NCI-H1092 treated with DMSO at 0.1 percent for 48 hours (cell line): ENCODE measurements around the gene ATP11B.

Experiments
- DNase-seq: peaks from one replicate; lab custom pipeline; 2025; lab: John Stamatoyannopoulos, UW

ATP11B gene

DNA sequence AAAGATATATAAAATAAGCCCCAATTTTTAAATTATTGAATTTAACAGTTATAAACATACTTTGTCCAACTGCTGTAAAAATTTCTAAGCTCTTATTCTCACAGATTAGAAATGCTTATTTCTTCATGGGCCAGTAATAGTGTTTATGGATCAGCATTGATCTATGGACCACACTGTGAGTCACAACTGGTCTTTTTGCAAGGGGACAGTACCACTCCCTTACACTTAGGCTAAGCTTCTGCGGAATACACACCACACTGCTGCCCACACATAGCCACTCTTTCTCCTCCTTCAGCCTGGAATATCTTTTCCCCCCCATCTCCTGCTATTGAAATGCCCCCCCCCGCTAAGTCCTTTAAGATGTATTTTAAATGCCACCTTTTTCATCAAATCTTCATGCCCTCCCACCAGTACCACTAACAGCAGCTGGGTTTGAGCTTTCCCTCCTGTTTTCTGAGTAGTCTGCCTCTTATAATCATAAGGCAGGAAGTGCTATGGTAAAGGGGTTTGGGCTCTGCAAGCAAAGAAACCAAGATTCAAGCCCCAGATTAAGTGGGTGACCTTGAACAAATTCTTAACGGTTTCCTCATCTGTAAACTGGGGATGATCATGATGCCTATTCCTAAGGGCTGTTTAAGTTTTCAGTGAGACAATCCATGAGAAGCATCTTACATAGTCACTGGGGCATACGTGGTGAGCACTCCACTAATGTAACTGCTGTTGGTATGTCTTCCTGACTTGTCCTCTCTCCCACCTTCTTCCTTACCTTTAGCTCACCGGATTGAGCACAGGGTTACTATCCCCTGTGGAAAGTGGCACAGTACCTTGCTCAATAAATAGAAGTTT, 117.9 kb downstream of the ATP11B start:
- DNase-seq = no peak

DNA sequence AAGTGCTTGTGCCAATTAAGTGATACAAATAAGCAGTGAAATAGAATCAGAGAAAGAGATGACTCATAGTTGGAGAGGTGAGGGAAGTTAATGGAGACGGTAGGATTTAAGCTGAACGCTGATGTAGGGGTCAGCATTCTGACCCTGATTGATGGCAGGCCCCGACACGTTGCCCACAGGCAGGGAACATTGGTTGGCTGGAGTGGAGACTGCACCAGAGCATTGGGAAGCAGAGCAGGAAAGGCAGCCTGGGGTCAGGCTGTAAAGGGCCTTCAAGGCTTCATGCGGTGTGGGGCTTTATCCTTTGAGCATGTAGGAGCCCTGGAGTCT, 118.4 kb downstream of the ATP11B start:
- no peak for DNase-seq

DNA sequence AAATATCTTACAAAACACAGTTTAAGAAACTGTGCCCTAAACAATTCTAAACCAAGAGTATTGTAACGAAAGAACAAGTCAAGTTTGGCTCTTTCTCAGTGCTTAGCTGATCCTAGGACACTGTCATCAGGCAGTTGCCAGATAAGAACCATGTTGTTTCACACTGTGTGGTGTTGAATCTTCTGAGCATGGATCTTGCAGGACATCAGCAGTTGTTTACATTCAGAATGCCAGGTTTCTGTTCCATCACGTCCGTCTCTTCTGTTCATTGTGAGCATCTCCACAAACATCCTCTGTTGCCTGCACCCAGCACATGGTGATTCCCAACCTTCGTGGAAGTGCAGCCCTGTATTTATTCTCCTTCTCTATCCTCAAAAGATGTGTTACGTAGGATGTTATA, 119.2 kb downstream of the ATP11B start:
- no peak for DNase-seq

DNA sequence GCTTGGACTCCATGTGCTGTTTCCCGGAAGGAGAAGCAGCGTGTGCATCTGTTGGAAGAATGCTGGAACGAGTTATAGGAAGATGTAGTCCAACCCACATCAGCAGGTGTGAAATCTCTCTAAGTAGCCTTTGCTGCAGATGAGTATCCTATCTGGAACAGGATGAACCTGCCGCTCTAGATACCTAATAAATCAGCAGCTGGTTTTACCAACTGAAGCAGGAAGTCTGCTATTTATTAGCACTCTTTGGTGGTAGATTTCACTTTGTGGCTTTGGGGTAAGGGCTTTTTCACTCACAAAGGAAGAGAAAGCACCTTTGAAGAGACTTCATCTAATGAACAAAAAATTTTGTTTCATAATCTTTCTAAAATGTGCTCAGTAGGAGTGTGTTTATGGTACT, 120.6 kb downstream of the ATP11B start:
- no peak for DNase-seq

DNA sequence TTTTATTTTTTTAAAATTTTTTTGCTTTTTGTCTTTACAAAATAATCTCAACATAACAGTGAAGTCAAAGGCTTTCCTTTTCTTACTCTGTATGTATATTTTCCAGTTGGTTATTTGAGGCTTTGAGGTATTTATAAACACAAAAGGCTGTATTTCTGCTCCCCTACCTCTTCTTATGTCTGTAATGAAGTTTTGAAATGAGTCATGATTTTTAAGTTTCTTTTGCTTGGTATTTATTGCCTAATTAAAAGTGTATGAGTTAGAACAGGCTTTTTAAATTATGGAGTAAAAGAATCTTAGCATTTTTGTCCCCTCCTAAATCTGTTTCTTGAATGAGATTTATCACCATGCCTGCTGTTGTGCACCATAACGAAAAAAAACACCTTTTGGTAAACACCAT, 121.0 kb downstream of the ATP11B start:
- DNase-seq = no peak

DNA sequence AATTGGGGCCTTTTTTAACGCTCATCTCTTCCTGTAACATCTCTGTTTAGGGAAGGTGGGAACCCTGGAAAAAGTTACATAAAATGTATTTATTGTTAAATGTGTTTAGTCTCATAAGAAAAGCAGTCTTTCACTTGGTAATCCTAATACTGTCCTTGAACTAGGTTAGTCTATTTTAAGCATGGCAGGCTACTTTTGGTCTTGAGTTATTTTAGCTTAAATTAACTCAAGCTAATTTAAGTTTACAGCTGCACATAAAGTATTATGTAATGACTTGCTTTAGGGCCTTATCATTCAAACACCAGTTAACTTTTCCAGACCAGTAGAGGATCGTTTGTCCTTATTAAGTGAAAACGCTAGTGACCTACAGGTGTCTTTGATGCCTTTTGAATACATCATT, 123.8 kb downstream of the ATP11B start:
- no peak for DNase-seq

DNA sequence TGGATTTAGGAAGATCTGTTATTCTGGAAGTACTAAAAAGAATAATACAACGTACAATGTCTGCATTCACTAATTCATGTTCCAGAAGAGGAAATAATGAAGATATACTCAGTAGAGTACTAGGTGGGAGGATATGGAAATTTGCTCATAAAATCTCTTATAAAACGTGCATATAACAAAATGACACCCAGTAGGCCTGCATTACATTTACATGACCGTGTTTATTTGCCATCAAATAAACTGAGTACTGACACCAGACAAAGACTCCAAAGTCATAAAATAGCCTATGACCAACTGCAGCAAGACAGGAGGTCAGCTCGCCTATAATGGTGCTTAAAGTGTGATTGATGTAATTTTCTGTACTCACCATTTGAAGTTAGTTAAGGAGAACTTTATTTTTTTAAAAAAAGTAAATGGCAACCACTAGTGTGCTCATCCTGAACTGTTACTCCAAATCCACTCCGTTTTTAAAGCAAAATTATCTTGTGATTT, 126.6 kb downstream of the ATP11B start:
- DNase-seq = no peak

DNA sequence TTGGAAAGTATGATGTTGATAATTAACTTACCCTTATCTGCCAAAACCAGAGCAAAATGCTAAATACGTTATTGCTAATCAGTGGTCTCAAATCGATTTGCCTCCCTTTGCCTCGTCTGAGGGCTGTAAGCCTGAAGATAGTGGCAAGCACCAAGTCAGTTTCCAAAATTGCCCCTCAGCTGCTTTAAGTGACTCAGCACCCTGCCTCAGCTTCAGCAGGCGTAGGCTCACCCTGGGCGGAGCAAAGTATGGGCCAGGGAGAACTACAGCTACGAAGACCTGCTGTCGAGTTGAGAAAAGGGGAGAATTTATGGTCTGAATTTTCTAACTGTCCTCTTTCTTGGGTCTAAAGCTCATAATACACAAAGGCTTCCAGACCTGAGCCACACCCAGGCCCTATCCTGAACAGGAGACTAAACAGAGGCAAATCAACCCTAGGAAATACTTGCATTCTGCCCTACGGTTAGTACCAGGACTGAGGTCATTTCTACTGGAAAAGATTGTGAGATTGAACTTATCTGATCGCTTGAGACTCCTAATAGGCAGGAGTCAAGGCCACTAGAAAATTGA, 127.3 kb downstream of the ATP11B start:
- no peak for DNase-seq

DNA sequence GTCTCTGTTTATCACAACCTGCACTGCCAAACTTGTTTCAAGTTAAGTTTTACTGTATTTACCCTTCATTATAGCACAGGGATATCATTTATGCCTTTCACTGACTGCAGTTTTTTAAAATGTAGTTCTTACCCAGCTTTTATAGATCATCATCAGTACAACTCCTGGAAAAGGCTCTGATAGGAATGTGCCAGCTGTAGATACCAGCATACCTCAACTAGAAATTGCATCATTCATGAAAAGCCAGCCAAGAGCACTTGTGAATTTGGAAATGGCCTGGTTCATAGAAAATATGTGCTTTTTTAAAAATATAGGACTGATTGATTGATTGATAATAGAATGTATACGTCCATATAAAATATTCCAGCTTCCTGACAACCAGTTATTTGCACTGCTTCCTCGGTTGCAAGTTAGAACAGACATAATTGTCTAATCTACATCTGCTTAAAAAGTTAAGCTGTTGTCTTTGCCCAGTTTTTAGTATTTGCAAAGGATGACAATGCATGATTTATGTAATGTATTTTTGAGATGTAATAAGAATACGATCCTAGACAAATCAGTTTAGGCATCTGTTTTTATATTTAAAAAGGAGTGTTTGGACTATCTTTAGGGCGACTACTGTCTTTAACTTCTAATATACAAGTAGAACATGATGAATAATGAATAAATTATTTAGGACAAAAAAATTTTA, 128.5 kb downstream of the ATP11B start:
- DNase-seq = no peak

DNA sequence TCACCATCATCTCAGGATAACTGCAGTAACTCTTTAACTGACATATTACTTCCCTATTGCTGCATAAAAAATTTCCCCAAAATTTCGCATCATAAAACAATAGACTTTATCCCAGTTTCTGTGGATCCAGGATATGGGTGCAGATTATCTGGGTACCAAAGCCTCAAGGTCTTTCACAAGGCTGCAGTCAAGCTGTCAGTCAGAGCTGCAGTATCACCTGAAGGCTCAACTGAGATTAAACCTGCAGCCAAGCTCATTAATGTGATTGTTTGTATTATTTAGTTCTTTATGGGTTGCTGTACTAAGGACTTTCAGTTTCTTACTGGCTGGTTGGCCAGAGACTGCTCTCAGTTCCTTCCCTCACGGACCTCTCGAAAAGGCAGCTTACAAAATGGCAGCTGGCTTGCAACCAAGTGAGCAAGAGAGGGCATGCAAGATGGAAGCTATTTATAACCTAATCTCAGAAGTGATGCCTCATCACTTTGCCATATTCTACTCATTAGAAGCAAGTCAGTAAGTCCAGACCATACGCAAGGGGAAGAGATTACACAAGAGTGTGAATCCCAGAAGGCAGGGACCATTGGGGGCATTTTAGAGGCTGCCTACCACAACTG, 132.1 kb downstream of the ATP11B start:
- DNase-seq = no peak

DNA sequence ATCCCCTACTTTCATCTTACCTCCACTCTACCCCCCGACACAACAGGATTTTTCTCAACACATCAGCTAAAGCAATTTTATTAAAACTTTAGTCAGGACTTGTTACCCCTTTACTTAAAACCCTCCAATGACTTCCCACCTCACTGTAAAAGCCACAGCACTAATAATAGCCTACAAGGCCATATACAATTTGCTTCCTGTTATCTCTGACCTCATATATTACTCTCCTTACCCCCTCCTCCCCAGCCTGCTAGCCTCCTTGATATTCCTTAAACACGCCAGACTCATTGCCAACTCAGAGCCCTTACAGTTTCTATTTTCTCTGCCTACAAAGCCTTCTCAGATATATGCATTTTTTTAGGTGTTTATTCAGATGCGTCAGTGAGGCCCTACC, 132.6 kb downstream of the ATP11B start:
- DNase-seq = no peak

DNA sequence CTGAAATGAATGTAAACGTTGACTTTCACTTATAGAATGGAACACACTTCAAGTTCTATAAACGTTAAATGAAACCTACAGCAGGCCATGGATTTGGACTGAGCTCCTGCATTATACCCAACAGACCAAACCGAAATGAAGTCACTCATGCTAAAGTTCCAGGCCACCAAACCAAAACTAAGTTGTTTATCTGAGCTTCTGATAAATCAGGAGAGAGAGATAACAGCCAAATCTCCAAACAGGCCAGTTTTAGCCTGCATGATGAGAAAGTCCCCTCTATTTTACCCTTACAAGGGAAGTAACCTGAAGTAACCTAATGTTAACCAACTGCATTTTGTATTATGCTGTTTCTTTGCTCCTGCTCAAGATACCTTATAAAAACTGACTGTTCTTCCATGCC, 142.5 kb downstream of the ATP11B start:
- DNase-seq = no peak

DNA sequence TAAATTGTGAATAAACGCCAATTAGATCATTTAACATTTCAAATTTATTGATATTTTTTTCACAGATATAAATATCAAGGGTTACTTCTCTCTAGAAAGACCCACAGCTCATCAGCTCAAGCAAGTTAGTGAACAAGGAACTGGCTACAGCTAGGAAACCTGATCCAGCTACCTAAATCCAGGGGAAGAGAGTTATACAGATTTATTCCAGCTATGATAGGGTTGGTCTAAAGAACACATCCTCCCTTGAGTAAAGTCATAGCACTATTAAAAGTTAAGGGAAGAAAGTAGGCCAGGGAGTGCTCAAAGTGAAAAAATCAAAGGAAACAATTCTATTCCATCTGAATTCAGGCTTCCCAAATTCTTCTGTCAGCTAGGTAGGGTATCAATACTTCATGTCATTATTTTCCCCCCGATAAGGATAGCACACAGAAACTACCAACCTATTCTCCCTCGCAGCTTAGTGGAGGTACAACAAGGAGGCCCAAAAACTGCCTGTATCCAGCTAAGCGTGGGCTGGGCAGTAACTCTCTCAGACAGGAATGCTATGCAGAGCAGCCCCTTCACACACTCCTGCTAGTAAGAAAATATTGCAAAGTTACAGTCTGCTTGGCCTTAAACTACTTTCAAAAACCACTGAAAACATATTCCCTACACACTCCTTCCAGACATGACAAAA, 143.1 kb downstream of the ATP11B start:
- DNase-seq = no peak

DNA sequence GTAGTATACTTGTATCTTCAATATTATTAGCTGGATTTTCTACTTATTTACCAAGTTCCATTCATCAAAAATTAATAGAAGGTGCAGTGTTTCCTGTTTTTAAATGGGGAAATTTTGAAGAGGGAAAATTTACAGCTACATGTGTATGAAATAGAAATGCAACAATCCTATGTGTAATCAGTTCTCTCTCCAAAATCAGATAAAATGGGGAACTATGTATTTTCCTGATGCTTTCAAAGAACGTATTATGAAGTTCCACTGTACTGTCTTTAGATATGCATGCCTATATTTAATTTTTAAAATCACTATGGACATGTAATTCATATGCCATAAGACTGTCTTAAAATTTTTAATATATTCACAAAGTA, 143.6 kb downstream of the ATP11B start:
- DNase-seq = no peak

DNA sequence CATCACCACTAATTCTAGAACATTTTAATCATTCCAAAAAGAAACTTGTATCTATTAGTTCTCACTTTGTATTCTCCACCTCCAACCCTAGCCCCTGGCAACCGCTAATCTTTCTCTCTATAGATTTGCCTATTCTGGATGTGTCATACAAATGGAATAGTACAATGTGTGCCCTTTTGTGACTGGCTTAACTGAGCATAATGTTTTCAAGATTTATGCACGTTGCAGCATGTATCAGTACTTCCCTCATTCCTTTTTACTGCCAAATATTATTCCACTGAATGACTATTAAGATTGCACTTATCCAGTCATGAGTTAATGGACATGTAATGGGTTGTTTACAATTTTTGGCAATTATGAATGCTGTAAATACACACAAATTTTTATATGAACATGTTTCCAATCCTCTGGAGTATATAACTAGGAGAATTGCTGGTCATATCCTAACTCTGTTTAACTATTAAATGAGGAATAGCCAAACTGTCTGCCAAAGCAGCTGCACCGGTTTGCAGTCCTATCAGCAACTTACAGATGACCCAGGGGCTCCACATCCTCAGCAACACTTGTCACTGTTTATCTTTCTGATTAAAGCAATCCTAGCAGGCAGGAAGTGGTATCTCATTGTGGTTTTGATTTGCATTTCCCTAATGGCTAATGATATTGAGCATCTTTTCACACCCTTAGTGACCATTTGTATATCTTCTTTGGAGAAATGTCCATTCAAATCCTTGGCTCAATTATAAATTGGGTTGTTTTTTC, 144.2 kb downstream of the ATP11B start:
- DNase-seq = no peak

DNA sequence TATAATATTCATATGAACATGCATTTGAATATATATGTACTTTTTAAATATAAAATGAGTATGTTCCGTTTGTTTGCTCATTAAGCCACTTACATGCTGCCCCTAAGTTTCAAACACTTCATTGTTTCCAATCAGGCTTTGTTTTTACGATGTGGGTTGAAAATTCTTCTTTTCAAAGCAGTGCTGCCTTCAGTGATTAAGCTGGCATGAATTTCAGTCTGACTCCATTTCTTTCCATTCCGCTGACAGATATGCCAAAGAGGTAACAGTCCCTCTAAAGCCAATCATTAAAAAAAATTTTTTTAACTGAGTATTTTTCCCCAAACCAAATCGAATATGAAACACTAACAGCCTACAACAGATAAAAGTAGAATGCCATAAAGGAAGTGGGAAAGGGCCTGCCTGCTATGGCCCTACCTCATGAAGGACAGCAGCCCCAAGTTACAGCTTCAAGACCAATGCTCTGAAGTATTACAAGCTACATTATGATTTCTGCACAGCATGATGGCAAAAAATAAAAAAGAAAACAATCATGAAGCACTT, 147.0 kb downstream of the ATP11B start:
- no peak for DNase-seq

DNA sequence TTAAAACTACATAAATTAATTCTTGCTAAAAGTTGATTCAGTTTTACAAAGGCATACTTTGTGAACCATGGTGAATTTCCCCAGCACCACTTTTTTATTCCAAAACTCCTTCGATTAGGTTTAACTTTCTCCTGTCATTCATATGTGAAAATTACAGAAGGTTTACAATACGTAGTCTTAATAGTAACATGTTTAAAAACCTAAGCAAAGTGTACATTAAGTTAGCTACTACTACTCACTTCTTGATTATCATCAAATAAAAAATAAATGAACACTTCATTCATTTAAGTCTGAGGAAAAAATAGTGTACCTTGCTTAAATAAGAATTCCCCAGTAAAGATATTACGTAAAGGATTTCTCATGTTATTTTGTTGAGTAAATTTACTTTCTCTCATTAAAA, 148.4 kb downstream of the ATP11B start:
- DNase-seq = no peak

DNA sequence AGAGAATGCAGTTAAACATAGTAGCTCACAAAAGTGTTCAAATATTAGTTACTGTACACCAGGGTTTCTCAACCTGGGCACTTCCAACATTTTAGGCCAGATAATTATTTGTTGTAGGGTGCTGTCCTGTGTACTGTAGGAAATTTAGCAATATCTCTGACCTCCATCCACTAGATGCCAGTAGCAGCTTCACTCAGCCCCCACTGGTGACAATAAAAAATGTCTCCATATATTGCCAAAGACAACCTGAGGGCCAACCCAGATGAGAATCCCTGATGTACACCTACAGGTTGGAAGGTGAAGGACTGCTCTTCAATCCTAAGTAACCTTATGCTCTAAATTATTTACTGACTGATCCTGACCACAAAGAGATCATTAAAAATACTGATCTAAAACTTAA, 154.6 kb downstream of the ATP11B start:
- DNase-seq = no peak

DNA sequence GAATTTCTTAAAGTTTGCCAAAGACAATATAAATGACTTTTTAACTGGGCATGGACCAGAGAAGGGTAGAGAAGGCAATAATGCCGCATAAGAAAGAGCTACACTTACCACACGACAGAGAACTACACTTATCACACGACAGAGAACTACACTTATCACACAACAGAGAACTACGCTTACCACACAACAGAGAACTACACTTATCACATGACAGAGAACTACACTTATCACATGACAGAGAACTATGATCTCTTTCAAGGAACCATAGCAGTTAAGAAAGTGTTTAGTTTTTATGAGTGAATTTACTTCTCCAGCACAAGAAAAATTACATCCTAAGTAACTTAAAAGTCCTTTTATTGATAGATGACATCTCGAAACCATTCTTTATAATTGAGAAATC, 155.0 kb downstream of the ATP11B start:
- DNase-seq = no peak

DNA sequence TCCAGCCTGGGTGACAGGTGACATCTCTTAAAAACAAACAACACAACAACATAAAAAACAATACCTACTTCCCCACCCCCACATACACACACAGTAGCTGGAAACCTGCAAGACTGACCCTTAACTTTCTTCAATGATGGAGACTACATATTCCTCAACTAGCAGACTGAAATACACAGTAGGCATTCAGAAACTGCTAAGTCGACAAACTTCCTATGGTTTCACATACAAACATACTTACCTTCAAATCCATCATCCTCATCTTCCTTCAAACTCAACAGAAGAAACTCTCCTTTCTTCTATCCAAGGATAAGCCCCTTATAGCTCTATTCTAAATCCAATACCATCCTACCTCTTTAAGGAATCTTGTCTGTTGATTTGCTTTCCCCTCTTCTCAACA, 156.4 kb downstream of the ATP11B start:
- no peak for DNase-seq

DNA sequence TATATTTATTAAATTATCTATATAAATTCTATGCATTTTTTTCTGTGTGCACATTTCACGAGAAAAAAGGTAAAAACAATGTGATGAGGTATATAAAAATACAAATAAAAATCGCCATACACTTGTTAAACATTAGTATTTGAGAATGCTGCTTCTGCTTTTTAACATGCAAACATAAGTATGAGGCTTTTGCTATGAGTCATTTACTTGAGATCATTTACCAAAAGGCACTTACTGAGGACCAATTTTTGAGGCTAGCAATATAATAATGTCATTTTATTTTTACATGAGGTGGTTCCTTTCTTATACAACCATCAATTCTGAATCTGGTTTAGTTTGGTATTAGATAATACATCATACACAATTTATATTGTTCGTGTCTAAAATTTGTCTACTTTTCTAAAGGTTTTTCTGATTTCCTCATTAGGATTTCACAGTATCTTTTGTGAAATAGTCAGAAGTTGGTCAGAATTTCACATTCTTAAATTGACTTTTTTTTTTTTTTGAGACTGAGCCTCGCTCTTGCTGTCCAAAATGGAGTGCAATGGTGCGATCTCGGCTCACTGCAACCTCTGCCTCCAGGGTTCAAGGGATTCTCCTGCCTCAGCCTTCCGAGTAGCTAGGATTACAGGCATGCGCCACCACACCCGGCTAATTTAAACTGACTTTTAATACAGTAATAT, 161.4 kb downstream of the ATP11B start:
- DNase-seq = no peak
